T-cell (primary cell): ENCODE measurements around the gene S100PBP. TPM values are rescaled to one million over a fixed set of nuclear protein-coding genes. Genes with fewer than 3 reads are reported as not detected.
"Not testable (repeated sequence)": the region's sequence is repeated elsewhere in the genome, so short reads cannot be mapped to it uniquely, and the experiment has no call there.

ENCODE experiments used
- ATAC-seq, 4 experiments: fragments of 200-7000 bp in 3 of 4; fragments of 150-1000 bp in 1 of 4; cut with Tn5 transposase; replicated peaks in 1 of 4; 1 replicate in 3 of 4; 2 replicates in 1 of 4; pipeline ENCODE4 v1.10.0; 2021; ENCODE audit warnings: moderate library complexity in 3 of 4, mild to moderate bottlenecking in 2 of 4, moderate number of reproducible peaks in 1 of 4
- CTCF ChIA-PET, 2 donors: fragments of 300-600 bp; sonication (Branson Sonifier 250); formaldehyde crosslinking; loops; one replicate each; lab custom pipeline; 2022; ENCODE audit warnings: antibody characterized with exemption in 2 of 2; lab: Charles Lee
- POLR2A ChIA-PET, 2 donors: fragments of 300-600 bp; sonication (Branson Sonifier 250); formaldehyde crosslinking; loops; one replicate each; lab custom pipeline; 2022; ENCODE audit warnings: antibody characterized with exemption in 2 of 2; lab: Charles Lee
- DNase-seq, 35 experiments: peaks; one replicate each; pipeline versions ENCODE4 v3.0.0 to v3.0.0-alpha.2; 2013 to 2023
- H3K27ac ChIP-seq: one replicate; pipeline ENCODE4 v1.5.1; 2013; ENCODE audit warnings: low read length
- H3K27me3 ChIP-seq, 2 experiments: replicated peaks in 1 of 2; 1 replicate in 1 of 2; 2 replicates in 1 of 2; pipeline versions ENCODE4 v1.6.1 to v1.7.0; 2013; ENCODE audit warnings: low read length in 1 of 2, mixed read lengths in 1 of 2; ENCODE audit not compliant: control insufficient read depth in 2 of 2, insufficient read depth in 2 of 2; ENCODE audit errors: extremely low read depth in 1 of 2
- H3K36me3 ChIP-seq, 2 donors: 1 replicate in 1 of 2; 2 replicates in 1 of 2; pipeline versions ENCODE4 v1.6.1 to v1.7.0; 2013; ENCODE audit warnings: low read length in 1 of 2; ENCODE audit not compliant: control insufficient read depth in 2 of 2, insufficient read depth in 1 of 2; ENCODE audit errors: extremely low read depth in 1 of 2
- H3K4me1 ChIP-seq, 2 experiments: 1 replicate in 1 of 2; 2 replicates in 1 of 2; pipeline versions ENCODE4 v1.6.1 to v1.7.0; 2013; ENCODE audit warnings: low read length in 2 of 2, mixed read lengths in 1 of 2; ENCODE audit not compliant: insufficient read depth in 2 of 2, control insufficient read depth in 1 of 2; ENCODE audit errors: extremely low read depth in 1 of 2
- H3K4me3 ChIP-seq, 2 donors: 1 replicate in 1 of 2; 2 replicates in 1 of 2; pipeline versions ENCODE4 v1.5.1 to v1.7.0; 2013; ENCODE audit warnings: mild to moderate bottlenecking in 2 of 2, low read length in 1 of 2, moderate library complexity in 1 of 2; ENCODE audit not compliant: control insufficient read depth in 1 of 2; ENCODE audit errors: extremely low read depth in 1 of 2
- H3K9me3 ChIP-seq: 2 replicates; pipeline ENCODE4 v1.7.0; 2013
- H3K27ac Mint-ChIP-seq, 2 donors: one replicate each; pipeline ENCODE4 v1.8.0; 2020 to 2021; ENCODE audit warnings: mild to moderate bottlenecking in 2 of 2, mixed read lengths in 2 of 2
- H3K27me3 Mint-ChIP-seq, 2 donors: one replicate each; pipeline ENCODE4 v1.8.0; 2021 to 2022; ENCODE audit warnings: mixed read lengths in 2 of 2
- H3K36me3 Mint-ChIP-seq: one replicate; pipeline ENCODE4 v1.8.0; 2021; ENCODE audit warnings: mixed read lengths
- H3K4me1 Mint-ChIP-seq, 3 donors: one replicate each; pipeline ENCODE4 v1.8.0; 2020 to 2022; ENCODE audit warnings: mixed read lengths in 3 of 3, mild to moderate bottlenecking in 1 of 3
- H3K4me3 Mint-ChIP-seq, 3 donors: one replicate each; pipeline ENCODE4 v1.8.0; 2020 to 2022; ENCODE audit warnings: mild to moderate bottlenecking in 3 of 3, mixed read lengths in 3 of 3, moderate library complexity in 3 of 3
- H3K9me3 Mint-ChIP-seq, 3 donors: one replicate each; pipeline ENCODE4 v1.8.0; 2020 to 2022; ENCODE audit warnings: mixed read lengths in 3 of 3
- WGBS: methylation state at CpG from one replicate; pipeline ENCODE4 v1.1.5; 2013; ENCODE audit warnings: missing lambda C conversion rate; ENCODE audit not compliant: insufficient coverage; 5-methylcytosine and 5-hydroxymethylcytosine counted together
- total RNA-seq, 35 experiments: library from RNA in 6 of 35; stranded (reverse) in 6 of 35; fragments of 120-200 nt in 1 of 35; gene quantifications; one replicate each; pipeline versions ENCODE4 v1.2.1 to v1.2.4 and lab custom pipeline; 2013 to 2026

S100PBP gene
- total RNA-seq, 5 donors from 2014 or later (not counting 1 experiment from before 2014, with no cell fraction given) = 46.6 to 77.6 (median 63.6) TPM

DNA sequence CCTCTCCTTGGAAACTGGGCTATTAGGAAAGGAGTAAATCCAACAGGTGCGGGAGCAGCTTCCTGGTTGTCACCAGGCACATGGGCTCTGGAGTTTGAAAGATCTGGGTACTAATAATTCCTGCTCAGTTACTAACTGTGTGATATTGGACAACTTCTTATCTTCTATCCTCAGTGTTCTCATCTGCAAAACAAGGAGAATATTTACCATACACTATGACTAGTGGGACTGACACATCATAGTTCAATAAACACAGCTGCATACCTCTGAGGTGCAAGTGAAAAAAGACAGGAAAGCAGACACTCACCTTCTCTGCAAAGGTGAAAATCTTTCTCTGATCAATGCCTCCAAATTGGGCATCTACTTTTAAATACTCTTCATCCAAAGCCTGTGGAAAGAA lies 20.0 kb upstream of the S100PBP start:
- H3K4me1 ChIP-seq = peaks cover 40 to 56% of the 10 kb centered on the region in 2 experiments
- H3K4me3 ChIP-seq = no peak overlapping the region
- peaks cover 44% of the 10 kb centered on the region for H3K36me3 Mint-ChIP-seq
- H3K4me3 Mint-ChIP-seq = peak overlapping the region in 1 of 3 donors; percentile 17
- no peak for DNase-seq
- peak overlapping the region; percentile 88 to 95 for H3K27ac Mint-ChIP-seq
- no peak for ATAC-seq
- H3K9me3 ChIP-seq = no peaks in the 10 kb centered on the region
- H3K9me3 Mint-ChIP-seq = no peaks in the 10 kb centered on the region
- no peaks in the 10 kb centered on the region for H3K27me3 Mint-ChIP-seq
- CTCF ChIA-PET = no interaction called here
- no CpG with 5 or more reads among the region's 1 CpG for WGBS
- H3K27me3 ChIP-seq = no peaks in the 10 kb centered on the region
- H3K4me1 Mint-ChIP-seq = peaks cover 56 to 65% (median 62%) of the 10 kb centered on the region in 3 donors
- H3K27ac ChIP-seq = peak overlapping the region; percentile 65
- POLR2A ChIA-PET = no interaction called here
- H3K36me3 ChIP-seq = peaks cover 0 to 20% of the 10 kb centered on the region in 2 donors

DNA sequence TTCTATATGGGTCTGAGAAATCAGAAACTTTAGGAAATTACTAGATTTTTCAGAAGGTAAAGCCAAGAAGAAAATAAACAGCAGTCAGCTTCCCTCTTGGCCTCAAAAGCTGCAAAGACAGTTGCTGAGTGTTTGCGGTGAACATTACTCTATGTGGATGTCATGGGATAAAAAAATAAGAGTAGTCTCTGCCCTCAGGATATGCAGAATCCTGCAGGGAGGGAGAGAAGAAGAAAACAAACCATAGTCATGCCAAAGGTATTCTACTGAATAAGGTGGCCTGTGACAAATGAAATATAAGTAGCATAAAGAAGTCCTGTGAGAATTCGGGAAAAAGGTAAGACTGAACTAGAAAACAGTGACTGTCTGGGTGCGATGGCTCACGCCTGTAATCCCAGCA lies 19.3 kb upstream of the S100PBP start:
- Mint-ChIP-seq H3K27me3 (no peaks in the 10 kb centered on the region), H3K4me1 (peaks cover 58 to 64% (median 59%) of the 10 kb centered on the region in 3 donors), H3K4me3 (peak overlapping the region in 1 of 3 donors; percentile 23), H3K36me3 (peaks cover 41% of the 10 kb centered on the region), H3K9me3 (no peaks in the 10 kb centered on the region), H3K27ac (peak overlapping the region; percentile 88 to 95)
- H3K4me3 ChIP-seq = no peak overlapping the region
- H3K9me3 ChIP-seq = no peaks in the 10 kb centered on the region
- no CpG with 5 or more reads among the region's 4 CpGs for WGBS
- H3K4me1 ChIP-seq = peaks cover 40 to 56% of the 10 kb centered on the region in 2 experiments
- POLR2A ChIA-PET = no interaction called here
- CTCF ChIA-PET = interaction anchor here in 1 of 2 donors (0.6 kb wide), 1 partner anchor 277 kb away, joined by 4 read pairs; no protein-coding TSS in a partner anchor
- H3K27me3 ChIP-seq = no peaks in the 10 kb centered on the region
- H3K27ac ChIP-seq = peak overlapping the region; percentile 65
- peaks cover 0 to 18% of the 10 kb centered on the region in 2 donors for H3K36me3 ChIP-seq
- DNase-seq = no peak
- ATAC-seq = no peak

DNA sequence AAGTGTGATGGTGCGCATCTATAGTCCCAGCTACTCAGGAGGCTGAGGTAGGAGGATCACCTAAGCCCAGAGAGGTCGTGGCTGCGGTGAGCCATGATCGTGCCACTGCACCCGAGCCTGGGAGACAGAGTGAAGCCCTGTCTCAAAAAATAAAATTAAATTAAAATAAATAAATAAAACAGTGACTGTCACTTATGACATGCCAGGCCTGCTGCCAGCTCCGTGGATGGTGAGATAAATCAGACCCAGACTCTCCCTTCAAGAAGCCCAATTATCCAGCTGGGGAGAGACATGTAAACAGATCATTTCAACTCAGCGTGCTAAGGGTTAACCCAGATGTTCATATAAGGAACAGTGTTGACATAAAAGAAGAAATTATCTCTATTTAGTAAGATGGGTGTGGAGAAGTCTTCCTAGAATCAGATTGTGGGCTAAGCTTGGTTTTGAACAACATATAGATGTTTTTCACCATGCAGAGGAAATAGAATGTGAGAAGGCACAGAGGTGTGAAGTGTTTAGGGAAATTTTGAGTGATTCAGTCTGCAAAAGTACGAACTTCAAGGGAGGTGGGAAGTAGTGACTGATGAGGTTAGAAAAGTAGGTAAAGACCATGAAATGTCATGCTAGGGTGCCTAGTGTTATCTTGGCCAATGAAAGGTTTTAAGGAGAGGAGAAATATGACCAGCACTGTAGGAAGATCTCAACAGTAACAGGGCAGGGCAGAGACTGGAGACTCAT lies 18.6 kb upstream of the S100PBP start:
- ATAC-seq (peak; percentile 66 to 83 (median 78)), DNase-seq (peak in 3 of 35 experiments; percentile 3 to 79 (median 26))
- peak overlapping the region; percentile 65 for H3K27ac ChIP-seq
- H3K27ac Mint-ChIP-seq = peak overlapping the region; percentile 88 to 95
- no peaks in the 10 kb centered on the region for H3K9me3 ChIP-seq
- H3K4me1 ChIP-seq = peaks cover 40 to 56% of the 10 kb centered on the region in 2 experiments
- H3K36me3 ChIP-seq = peaks cover 0 to 12% of the 10 kb centered on the region in 2 donors
- no peaks in the 10 kb centered on the region for H3K27me3 Mint-ChIP-seq
- WGBS = 13% methylated on average over 1 of the region's 8 CpGs
- no peak overlapping the region for H3K4me3 ChIP-seq
- peaks cover 54 to 62% (median 56%) of the 10 kb centered on the region in 3 donors for H3K4me1 Mint-ChIP-seq
- peaks cover 39% of the 10 kb centered on the region for H3K36me3 Mint-ChIP-seq
- CTCF ChIA-PET = interaction anchor here in 1 of 2 donors (0.6 kb wide), 1 partner anchor 278 kb away, joined by 4 read pairs; no protein-coding TSS in a partner anchor
- no peaks in the 10 kb centered on the region for H3K9me3 Mint-ChIP-seq
- POLR2A ChIA-PET = no interaction called here
- no peaks in the 10 kb centered on the region for H3K27me3 ChIP-seq
- H3K4me3 Mint-ChIP-seq = peak overlapping the region; percentile 5 to 31 (median 10)

DNA sequence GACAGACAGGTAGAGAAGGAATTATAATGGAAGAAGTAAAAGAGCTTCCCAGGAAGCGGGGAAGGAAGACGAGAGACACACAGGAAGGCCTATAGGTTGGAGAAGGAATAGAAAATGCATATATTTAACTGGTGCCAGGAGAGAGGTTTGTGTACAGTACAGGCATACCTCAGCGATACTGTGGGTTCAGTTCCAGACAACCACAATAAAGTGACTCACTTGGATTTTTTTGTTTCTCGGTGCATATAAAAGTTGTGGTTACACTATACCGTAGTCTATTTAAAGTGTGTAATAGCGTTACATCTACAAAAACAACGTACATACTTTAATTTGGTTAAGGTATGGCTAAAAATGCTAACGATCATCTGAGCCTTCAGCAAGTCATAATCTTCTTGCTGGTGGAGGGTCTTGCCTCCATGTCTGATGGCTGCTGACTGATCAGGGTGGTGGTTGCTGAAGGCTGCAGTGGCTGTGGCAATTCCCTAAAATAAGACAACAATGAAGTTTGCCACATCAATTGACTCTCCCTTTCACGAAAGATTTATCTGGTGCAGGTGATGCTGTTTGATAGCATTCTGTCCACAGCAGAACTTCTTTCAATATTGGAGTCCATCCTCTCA lies 16.2 kb upstream of the S100PBP start:
- H3K4me3 ChIP-seq = peak overlapping the region in 1 of 2 donors; percentile 32
- H3K36me3 ChIP-seq = peaks cover 3 to 18% of the 10 kb centered on the region in 2 donors
- H3K4me3 Mint-ChIP-seq = peak overlapping the region; percentile 37 to 72 (median 57)
- POLR2A ChIA-PET = no interaction called here
- peak; percentile 70 to 79 (median 72) for ATAC-seq
- no peaks in the 10 kb centered on the region for H3K9me3 ChIP-seq
- H3K36me3 Mint-ChIP-seq = peaks cover 43% of the 10 kb centered on the region
- no peaks in the 10 kb centered on the region for H3K27me3 ChIP-seq
- CTCF ChIA-PET = no interaction called here
- H3K27ac Mint-ChIP-seq = peak overlapping the region; percentile 86 to 96
- DNase-seq = peak in 14 of 35 experiments; percentile 3 to 76 (median 21)
- WGBS = 13% methylated on average over 2 of the region's 9 CpGs
- H3K4me1 Mint-ChIP-seq = peaks cover 53 to 55% (median 54%) of the 10 kb centered on the region in 3 donors
- peaks cover 40 to 51% of the 10 kb centered on the region in 2 experiments for H3K4me1 ChIP-seq
- H3K9me3 Mint-ChIP-seq = no peaks in the 10 kb centered on the region
- H3K27me3 Mint-ChIP-seq = no peaks in the 10 kb centered on the region
- peak overlapping the region; percentile 65 for H3K27ac ChIP-seq

DNA sequence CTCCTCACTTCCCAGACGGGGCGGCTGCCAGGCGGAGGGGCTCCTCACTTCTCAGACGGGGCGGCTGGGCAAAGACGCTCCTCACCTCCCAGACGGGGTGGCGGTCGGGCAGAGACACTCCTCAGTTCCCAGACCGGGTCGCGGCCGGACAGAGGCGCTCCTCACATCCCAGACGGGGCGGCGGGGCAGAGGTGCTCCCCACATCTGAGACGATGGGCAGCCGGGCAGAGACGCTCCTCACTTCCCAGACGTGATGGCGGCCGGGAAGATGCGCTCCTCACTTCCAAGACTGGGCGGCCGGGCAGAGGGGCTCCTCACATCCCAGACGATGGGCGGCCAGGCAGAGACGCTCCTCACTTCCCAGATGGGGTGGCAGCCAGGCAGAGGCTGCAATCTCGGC lies 13.0 kb upstream of the S100PBP start:
- CTCF ChIA-PET, H3K27ac Mint-ChIP-seq, H3K27me3 Mint-ChIP-seq, H3K4me3 Mint-ChIP-seq, DNase-seq, H3K27ac ChIP-seq, H3K4me3 ChIP-seq, POLR2A ChIA-PET, H3K9me3 ChIP-seq, H3K27me3 ChIP-seq, ATAC-seq, H3K9me3 Mint-ChIP-seq: not testable (repeated sequence)
- Histone ChIP-seq H3K4me1 (peaks cover 21% of the 10 kb centered on the region in 2 experiments), H3K36me3 (peaks cover 9 to 36% of the 10 kb centered on the region in 2 donors)
- Mint-ChIP-seq H3K36me3 (peaks cover 50% of the 10 kb centered on the region), H3K4me1 (peaks cover 29 to 40% (median 38%) of the 10 kb centered on the region in 3 donors)
- 98% methylated on average over 16 of the region's 30 CpGs for WGBS

DNA sequence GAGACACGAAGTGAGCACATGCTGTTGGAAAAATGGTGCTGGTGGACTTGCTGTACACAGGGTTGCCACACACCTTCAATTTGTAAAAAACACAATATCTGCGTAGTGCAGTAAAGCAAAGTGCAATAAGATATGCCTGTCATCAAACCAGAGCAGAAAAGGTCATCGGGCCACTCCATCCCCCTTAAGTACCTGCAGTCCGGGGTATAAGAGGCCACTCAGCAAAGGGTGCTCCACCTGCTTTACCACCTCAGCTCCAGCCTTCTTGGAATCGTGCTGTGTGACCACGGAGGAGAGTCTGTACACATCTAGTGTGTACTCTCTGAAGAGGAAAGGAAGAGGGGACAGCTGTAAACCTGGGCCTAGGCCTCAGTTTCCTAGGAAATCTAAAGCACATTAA lies 11.2 kb upstream of the S100PBP start:
- CTCF ChIA-PET = no interaction called here

More for the DNA sequence above, 11.2 kb upstream of the S100PBP start:
- POLR2A ChIA-PET = no interaction called here
- Mint-ChIP-seq H3K9me3 (no peaks in the 10 kb centered on the region), H3K27me3 (no peaks in the 10 kb centered on the region), H3K4me3 (no peak overlapping the region), H3K36me3 (peaks cover 61% of the 10 kb centered on the region), H3K4me1 (peaks cover 21 to 33% (median 26%) of the 10 kb centered on the region in 3 donors), H3K27ac (no peak overlapping the region)
- H3K27me3 ChIP-seq = no peaks in the 10 kb centered on the region
- WGBS = 100% methylated on average over 1 of the region's 6 CpGs
- peaks cover 3 to 5% of the 10 kb centered on the region in 2 experiments for H3K4me1 ChIP-seq
- no peak overlapping the region for H3K4me3 ChIP-seq
- DNase-seq (no peak), ATAC-seq (no peak)
- H3K36me3 ChIP-seq = peaks cover 11 to 51% of the 10 kb centered on the region in 2 donors
- H3K27ac ChIP-seq = no peak overlapping the region
- no peaks in the 10 kb centered on the region for H3K9me3 ChIP-seq
